HG03432 (cell line): Measurements from ENCODE around the gene CDC25B.
"Not testable (repeated sequence)": the region's sequence is repeated elsewhere in the genome, so short reads cannot be mapped to it uniquely, and the experiment has no call there.

Source experiments
- ATAC-seq: cut with Tn5 transposase; IDR thresholded peaks from one replicate; pipeline ENCODE4 v1.9.1; 2021; ENCODE audit warnings: mild to moderate bottlenecking, moderate library complexity; ENCODE audit not compliant: unreplicated experiment

Gene CDC25B

GRCh38 chr20:3821996-3822395 lies 25.9 kb downstream of the CDC25B start:
- ATAC-seq: no peak

GRCh38 chr20:3823881-3824280 lies 27.8 kb downstream of the CDC25B start:
- no peak for ATAC-seq

- no peak for ATAC-seq
Observed at GRCh38 chr20:3825526-3825925, 29.4 kb downstream of the CDC25B start.

GRCh38 chr20:3826420-3826819 lies 30.3 kb downstream of the CDC25B start:
- no peak for ATAC-seq

- no peak for ATAC-seq
Observed at GRCh38 chr20:3828798-3829197, 32.7 kb downstream of the CDC25B start.

- ATAC-seq: not testable (repeated sequence)
Observed at GRCh38 chr20:3829891-3830290, 33.8 kb downstream of the CDC25B start.

- no peak for ATAC-seq
Observed at GRCh38 chr20:3836132-3836531, 40.0 kb downstream of the CDC25B start.

GRCh38 chr20:3839328-3839727 lies 43.2 kb downstream of the CDC25B start:
- no peak for ATAC-seq

GRCh38 chr20:3840201-3840600 lies 44.1 kb downstream of the CDC25B start:
- ATAC-seq: not testable (repeated sequence)

- no peak for ATAC-seq
Observed at GRCh38 chr20:3842348-3842930, 46.3 kb downstream of the CDC25B start.

- no peak for ATAC-seq
Observed at GRCh38 chr20:3843490-3843889, 47.4 kb downstream of the CDC25B start.

GRCh38 chr20:3843990-3844619 lies 48.0 kb downstream of the CDC25B start:
- ATAC-seq: not testable (repeated sequence)

- no peak for ATAC-seq
Observed at GRCh38 chr20:3846378-3846739, 50.2 kb downstream of the CDC25B start.

GRCh38 chr20:3846740-3847428 lies 50.8 kb downstream of the CDC25B start, which contains the start of gene MAVS:
Gene MAVS (plus strand): TSS chr20:3846834. CDS start chr20:3854625, 7,791 bp downstream.
- peak; percentile 93 for ATAC-seq

GRCh38 chr20:3847429-3847940 lies 51.4 kb downstream of the CDC25B start:
- no peak for ATAC-seq

GRCh38 chr20:3848565-3848964 lies 52.5 kb downstream of the CDC25B start:
- ATAC-seq: no peak

- ATAC-seq: no peak
Observed at GRCh38 chr20:3854462-3854871, 58.4 kb downstream of the CDC25B start.
